PFSK-1 (cell line): ENCODE results near the gene NEBL.

Experiments used
- FOXP2 ChIP-seq: optimal IDR thresholded peaks from 2 replicates; pipeline ENCODE3; 2011; ENCODE audit warnings: borderline replicate concordance, control low read depth, inconsistent platforms; ENCODE audit not compliant: insufficient read depth; ENCODE audit errors: extremely low read length, extremely low read depth
- POLR2AphosphoS5 ChIP-seq: IDR thresholded peaks from 2 replicates; pipeline ENCODE4 v1.6.1; 2012; ENCODE audit warnings: low read depth, mild to moderate bottlenecking, control low read depth, low read length, moderate library complexity
- SIN3A ChIP-seq: IDR thresholded peaks from 2 replicates; pipeline ENCODE4 v1.6.1; 2012; ENCODE audit warnings: mild to moderate bottlenecking, low read length, moderate library complexity, borderline replicate concordance; ENCODE audit not compliant: insufficient read depth
- TAF1 ChIP-seq: IDR thresholded peaks from 2 replicates; pipeline ENCODE4 v1.6.1; 2012; ENCODE audit warnings: low read length, control low read depth, borderline replicate concordance; ENCODE audit not compliant: insufficient read depth
- TF ChIP-seq, protein P1 (sequence below), 2 experiments: IDR thresholded peaks; 2 replicates each; pipeline versions ENCODE4 v1.6.1 to v1.8.0; 2011 to 2012; ENCODE audit warnings: low read depth in 2 of 2, low read length in 2 of 2, control low read depth in 1 of 2, inconsistent platforms in 1 of 2, mild to moderate bottlenecking in 1 of 2, moderate library complexity in 1 of 2; ENCODE audit not compliant: insufficient read depth in 1 of 2

GRCh38 chr10:20888620-20889330 is 8.3 kb downstream of the NEBL start:
- TF ChIP-seq, protein P1, sequence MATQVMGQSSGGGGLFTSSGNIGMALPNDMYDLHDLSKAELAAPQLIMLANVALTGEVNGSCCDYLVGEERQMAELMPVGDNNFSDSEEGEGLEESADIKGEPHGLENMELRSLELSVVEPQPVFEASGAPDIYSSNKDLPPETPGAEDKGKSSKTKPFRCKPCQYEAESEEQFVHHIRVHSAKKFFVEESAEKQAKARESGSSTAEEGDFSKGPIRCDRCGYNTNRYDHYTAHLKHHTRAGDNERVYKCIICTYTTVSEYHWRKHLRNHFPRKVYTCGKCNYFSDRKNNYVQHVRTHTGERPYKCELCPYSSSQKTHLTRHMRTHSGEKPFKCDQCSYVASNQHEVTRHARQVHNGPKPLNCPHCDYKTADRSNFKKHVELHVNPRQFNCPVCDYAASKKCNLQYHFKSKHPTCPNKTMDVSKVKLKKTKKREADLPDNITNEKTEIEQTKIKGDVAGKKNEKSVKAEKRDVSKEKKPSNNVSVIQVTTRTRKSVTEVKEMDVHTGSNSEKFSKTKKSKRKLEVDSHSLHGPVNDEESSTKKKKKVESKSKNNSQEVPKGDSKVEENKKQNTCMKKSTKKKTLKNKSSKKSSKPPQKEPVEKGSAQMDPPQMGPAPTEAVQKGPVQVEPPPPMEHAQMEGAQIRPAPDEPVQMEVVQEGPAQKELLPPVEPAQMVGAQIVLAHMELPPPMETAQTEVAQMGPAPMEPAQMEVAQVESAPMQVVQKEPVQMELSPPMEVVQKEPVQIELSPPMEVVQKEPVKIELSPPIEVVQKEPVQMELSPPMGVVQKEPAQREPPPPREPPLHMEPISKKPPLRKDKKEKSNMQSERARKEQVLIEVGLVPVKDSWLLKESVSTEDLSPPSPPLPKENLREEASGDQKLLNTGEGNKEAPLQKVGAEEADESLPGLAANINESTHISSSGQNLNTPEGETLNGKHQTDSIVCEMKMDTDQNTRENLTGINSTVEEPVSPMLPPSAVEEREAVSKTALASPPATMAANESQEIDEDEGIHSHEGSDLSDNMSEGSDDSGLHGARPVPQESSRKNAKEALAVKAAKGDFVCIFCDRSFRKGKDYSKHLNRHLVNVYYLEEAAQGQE (IDR thresholded peaks at IDR 0.05; ENCODE audit: insufficient read depth in 1 of 2, low read depth in 2 of 2, low read length in 2 of 2), result no peak
- no peak for TF ChIP-seq TAF1
- no peak for TF ChIP-seq SIN3A
- no peak for TF ChIP-seq POLR2AphosphoS5
- TF ChIP-seq FOXP2, result no peak
